Ishikawa (cell line): ENCODE results near the gene THSD4.

ENCODE experiments used
- CEBPB ChIP-seq: IDR thresholded peaks from 2 replicates; pipeline ENCODE4 v1.6.1; 2012
- EGR1 ChIP-seq: IDR thresholded peaks from 2 replicates; pipeline ENCODE4 v1.6.1; 2012
- EP300 ChIP-seq: IDR thresholded peaks from 2 replicates; pipeline ENCODE4 v1.6.1; 2012; ENCODE audit warnings: borderline replicate concordance
- NFIC ChIP-seq: IDR thresholded peaks from 2 replicates; pipeline ENCODE4 v1.6.1; 2012
- RAD21 ChIP-seq: IDR thresholded peaks from 2 replicates; pipeline ENCODE4 v1.6.1; 2012; ENCODE audit warnings: low read depth
- TAF1 ChIP-seq: IDR thresholded peaks from 2 replicates; pipeline ENCODE4 v1.6.1; 2012; ENCODE audit warnings: low read depth, mild to moderate bottlenecking
- TCF12 ChIP-seq: IDR thresholded peaks from 2 replicates; pipeline ENCODE4 v1.6.1; 2012; ENCODE audit warnings: low read depth
- TEAD4 ChIP-seq: IDR thresholded peaks from 2 replicates; pipeline ENCODE4 v1.6.1; 2012
- YY1 ChIP-seq: IDR thresholded peaks from 2 replicates; pipeline ENCODE4 v1.6.1; 2012; ENCODE audit warnings: low read depth
- ZBTB7A ChIP-seq: IDR thresholded peaks from 2 replicates; pipeline ENCODE4 v1.6.1; 2012; ENCODE audit warnings: low read depth
- TF ChIP-seq, protein P1 (sequence below): IDR thresholded peaks from 2 replicates; pipeline ENCODE4 v1.6.1; 2012; ENCODE audit warnings: low read depth, mild to moderate bottlenecking
- TF ChIP-seq, protein P2 (sequence below): IDR thresholded peaks from 2 replicates; pipeline ENCODE4 v1.6.1; 2012

DNA sequence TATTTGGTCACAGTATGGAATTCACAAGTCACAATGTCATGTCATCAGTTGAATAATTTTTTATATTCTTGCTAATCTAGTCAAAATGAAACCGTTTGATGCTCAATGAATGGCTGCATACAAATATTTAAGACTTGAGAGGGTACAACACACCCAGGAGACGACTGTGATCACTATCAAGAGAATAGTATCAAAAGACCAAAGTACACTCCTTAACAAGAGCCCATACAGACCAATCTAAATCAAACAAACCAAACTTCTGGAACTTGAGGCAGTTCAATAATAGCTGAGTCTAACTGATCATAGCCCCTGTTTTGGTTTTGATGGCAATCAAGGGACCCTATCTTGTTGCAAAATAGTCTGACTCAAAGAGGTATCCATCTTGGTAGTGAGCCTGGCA, 265.1 kb downstream of the THSD4 start:
- no peak for TF ChIP-seq NFIC
- TF ChIP-seq RAD21 = no peak
- TF ChIP-seq, protein P1, sequence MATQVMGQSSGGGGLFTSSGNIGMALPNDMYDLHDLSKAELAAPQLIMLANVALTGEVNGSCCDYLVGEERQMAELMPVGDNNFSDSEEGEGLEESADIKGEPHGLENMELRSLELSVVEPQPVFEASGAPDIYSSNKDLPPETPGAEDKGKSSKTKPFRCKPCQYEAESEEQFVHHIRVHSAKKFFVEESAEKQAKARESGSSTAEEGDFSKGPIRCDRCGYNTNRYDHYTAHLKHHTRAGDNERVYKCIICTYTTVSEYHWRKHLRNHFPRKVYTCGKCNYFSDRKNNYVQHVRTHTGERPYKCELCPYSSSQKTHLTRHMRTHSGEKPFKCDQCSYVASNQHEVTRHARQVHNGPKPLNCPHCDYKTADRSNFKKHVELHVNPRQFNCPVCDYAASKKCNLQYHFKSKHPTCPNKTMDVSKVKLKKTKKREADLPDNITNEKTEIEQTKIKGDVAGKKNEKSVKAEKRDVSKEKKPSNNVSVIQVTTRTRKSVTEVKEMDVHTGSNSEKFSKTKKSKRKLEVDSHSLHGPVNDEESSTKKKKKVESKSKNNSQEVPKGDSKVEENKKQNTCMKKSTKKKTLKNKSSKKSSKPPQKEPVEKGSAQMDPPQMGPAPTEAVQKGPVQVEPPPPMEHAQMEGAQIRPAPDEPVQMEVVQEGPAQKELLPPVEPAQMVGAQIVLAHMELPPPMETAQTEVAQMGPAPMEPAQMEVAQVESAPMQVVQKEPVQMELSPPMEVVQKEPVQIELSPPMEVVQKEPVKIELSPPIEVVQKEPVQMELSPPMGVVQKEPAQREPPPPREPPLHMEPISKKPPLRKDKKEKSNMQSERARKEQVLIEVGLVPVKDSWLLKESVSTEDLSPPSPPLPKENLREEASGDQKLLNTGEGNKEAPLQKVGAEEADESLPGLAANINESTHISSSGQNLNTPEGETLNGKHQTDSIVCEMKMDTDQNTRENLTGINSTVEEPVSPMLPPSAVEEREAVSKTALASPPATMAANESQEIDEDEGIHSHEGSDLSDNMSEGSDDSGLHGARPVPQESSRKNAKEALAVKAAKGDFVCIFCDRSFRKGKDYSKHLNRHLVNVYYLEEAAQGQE = no peak
- no peak for TF ChIP-seq EP300
- TF ChIP-seq, protein P2, sequence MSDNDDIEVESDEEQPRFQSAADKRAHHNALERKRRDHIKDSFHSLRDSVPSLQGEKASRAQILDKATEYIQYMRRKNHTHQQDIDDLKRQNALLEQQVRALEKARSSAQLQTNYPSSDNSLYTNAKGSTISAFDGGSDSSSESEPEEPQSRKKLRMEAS = no peak
- no peak for TF ChIP-seq YY1
- TF ChIP-seq TCF12 = no peak
- no peak for TF ChIP-seq TAF1
- no peak for TF ChIP-seq TEAD4
- TF ChIP-seq ZBTB7A = no peak
- no peak for TF ChIP-seq EGR1
- TF ChIP-seq CEBPB = no peak
